GM21786 (cell line): ENCODE results near the gene NUP93.
"Not testable (repeated sequence)": the region's sequence is repeated elsewhere in the genome, so short reads cannot be mapped to it uniquely, and the experiment has no call there.

Experiments
- ATAC-seq: cut with Tn5 transposase; IDR thresholded peaks from one replicate; pipeline ENCODE4 v1.9.1; 2021; ENCODE audit not compliant: unreplicated experiment

The NUP93 gene

GRCh38 chr16:56775162-56775561 is 45.2 kb downstream of the NUP93 start:
- no peak for ATAC-seq

- no peak for ATAC-seq
Observed at GRCh38 chr16:56776562-56776961, 46.6 kb downstream of the NUP93 start.

GRCh38 chr16:56777001-56777400 is 47.1 kb downstream of the NUP93 start:
- no peak for ATAC-seq

- ATAC-seq: no peak
Observed at GRCh38 chr16:56777482-56777881, 47.6 kb downstream of the NUP93 start.

- ATAC-seq: no peak
Observed at GRCh38 chr16:56779906-56780305, 50.0 kb downstream of the NUP93 start.

GRCh38 chr16:56780646-56781045 is 50.7 kb downstream of the NUP93 start:
- ATAC-seq: no peak

- ATAC-seq: no peak
Observed at GRCh38 chr16:56781528-56781961, 51.6 kb downstream of the NUP93 start.

- no peak for ATAC-seq
Observed at GRCh38 chr16:56783344-56783743, 53.4 kb downstream of the NUP93 start.

- no peak for ATAC-seq
Observed at GRCh38 chr16:56785317-56785716, 55.4 kb downstream of the NUP93 start.

- no peak for ATAC-seq
Observed at GRCh38 chr16:56787167-56787566, 57.2 kb downstream of the NUP93 start.

GRCh38 chr16:56788435-56788834 is 58.5 kb downstream of the NUP93 start:
- ATAC-seq: no peak

- ATAC-seq: no peak
Observed at GRCh38 chr16:56789360-56789759, 59.4 kb downstream of the NUP93 start.

GRCh38 chr16:56792967-56793366 is 63.0 kb downstream of the NUP93 start:
- ATAC-seq: no peak

GRCh38 chr16:56793492-56793891 is 63.6 kb downstream of the NUP93 start:
- ATAC-seq: no peak

- no peak for ATAC-seq
Observed at GRCh38 chr16:56795011-56795410, 65.1 kb downstream of the NUP93 start.

GRCh38 chr16:56797038-56797437 is 67.1 kb downstream of the NUP93 start:
- ATAC-seq: not testable (repeated sequence)

- no peak for ATAC-seq
Observed at GRCh38 chr16:56797861-56798260, 67.9 kb downstream of the NUP93 start.

GRCh38 chr16:56798955-56799354 is 69.0 kb downstream of the NUP93 start:
- ATAC-seq: no peak

- ATAC-seq: no peak
Observed at GRCh38 chr16:56800355-56800754, 70.4 kb downstream of the NUP93 start.

- no peak for ATAC-seq
Observed at GRCh38 chr16:56801762-56802161, 71.8 kb downstream of the NUP93 start.

- ATAC-seq: no peak
Observed at GRCh38 chr16:56807011-56807675, 77.2 kb downstream of the NUP93 start.

- not testable (repeated sequence) for ATAC-seq
Observed at GRCh38 chr16:56807676-56808067, 77.7 kb downstream of the NUP93 start.

- no peak for ATAC-seq
Observed at GRCh38 chr16:56810954-56811353, 81.0 kb downstream of the NUP93 start.
